ENCODE data around the gene HSD17B7.
A peak's percentile ranks its signal among the peaks of the same experiment; 100 is the strongest.

DNA sequence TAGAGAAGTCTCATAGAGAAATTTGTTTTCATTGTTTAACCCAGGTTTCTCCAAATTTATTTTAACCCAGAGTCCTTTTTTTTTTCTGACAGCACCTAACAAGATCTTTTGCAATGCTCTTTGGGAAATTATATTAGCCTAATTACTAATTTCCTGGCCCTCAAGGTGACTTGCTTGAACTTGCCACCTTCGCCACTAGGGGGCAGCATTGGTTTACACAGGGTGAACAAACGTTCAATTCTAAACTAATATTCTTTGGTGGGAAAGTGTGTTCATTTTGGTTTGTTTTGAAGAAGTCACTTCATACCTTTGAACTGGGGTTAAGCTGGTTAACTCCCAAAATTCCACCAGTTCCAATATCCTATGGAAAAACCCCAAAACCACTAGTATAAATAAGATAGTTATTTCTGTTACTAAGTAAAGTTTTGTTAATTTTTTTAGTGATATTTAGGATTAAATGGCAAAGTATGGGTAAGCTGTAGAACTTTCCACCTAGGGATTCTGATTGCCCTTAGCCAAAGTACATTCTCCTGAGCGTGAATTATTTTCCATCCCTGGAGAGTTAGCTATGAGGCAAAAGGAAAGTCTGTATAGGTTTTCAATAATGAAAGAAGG is 57.4 kb downstream of the HSD17B7 start:
- TF ChIP-seq, protein P1, sequence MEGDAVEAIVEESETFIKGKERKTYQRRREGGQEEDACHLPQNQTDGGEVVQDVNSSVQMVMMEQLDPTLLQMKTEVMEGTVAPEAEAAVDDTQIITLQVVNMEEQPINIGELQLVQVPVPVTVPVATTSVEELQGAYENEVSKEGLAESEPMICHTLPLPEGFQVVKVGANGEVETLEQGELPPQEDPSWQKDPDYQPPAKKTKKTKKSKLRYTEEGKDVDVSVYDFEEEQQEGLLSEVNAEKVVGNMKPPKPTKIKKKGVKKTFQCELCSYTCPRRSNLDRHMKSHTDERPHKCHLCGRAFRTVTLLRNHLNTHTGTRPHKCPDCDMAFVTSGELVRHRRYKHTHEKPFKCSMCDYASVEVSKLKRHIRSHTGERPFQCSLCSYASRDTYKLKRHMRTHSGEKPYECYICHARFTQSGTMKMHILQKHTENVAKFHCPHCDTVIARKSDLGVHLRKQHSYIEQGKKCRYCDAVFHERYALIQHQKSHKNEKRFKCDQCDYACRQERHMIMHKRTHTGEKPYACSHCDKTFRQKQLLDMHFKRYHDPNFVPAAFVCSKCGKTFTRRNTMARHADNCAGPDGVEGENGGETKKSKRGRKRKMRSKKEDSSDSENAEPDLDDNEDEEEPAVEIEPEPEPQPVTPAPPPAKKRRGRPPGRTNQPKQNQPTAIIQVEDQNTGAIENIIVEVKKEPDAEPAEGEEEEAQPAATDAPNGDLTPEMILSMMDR (IDR thresholded peaks at IDR 0.05; ENCODE audit: insufficient read depth, low read length): peak; percentile 69
- TF ChIP-seq, protein P2, sequence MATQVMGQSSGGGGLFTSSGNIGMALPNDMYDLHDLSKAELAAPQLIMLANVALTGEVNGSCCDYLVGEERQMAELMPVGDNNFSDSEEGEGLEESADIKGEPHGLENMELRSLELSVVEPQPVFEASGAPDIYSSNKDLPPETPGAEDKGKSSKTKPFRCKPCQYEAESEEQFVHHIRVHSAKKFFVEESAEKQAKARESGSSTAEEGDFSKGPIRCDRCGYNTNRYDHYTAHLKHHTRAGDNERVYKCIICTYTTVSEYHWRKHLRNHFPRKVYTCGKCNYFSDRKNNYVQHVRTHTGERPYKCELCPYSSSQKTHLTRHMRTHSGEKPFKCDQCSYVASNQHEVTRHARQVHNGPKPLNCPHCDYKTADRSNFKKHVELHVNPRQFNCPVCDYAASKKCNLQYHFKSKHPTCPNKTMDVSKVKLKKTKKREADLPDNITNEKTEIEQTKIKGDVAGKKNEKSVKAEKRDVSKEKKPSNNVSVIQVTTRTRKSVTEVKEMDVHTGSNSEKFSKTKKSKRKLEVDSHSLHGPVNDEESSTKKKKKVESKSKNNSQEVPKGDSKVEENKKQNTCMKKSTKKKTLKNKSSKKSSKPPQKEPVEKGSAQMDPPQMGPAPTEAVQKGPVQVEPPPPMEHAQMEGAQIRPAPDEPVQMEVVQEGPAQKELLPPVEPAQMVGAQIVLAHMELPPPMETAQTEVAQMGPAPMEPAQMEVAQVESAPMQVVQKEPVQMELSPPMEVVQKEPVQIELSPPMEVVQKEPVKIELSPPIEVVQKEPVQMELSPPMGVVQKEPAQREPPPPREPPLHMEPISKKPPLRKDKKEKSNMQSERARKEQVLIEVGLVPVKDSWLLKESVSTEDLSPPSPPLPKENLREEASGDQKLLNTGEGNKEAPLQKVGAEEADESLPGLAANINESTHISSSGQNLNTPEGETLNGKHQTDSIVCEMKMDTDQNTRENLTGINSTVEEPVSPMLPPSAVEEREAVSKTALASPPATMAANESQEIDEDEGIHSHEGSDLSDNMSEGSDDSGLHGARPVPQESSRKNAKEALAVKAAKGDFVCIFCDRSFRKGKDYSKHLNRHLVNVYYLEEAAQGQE (IDR thresholded peaks at IDR 0.05; ENCODE audit: insufficient replicate concordance, low read depth): no peak
- no peak for TF ChIP-seq POLR2AphosphoS5 (IDR thresholded peaks at IDR 0.05; ENCODE audit: low read depth)
- TF ChIP-seq GABPA (IDR thresholded peaks at IDR 0.05; ENCODE audit: low read depth): no peak
- TF ChIP-seq SPI1 (IDR thresholded peaks at IDR 0.05; ENCODE audit: borderline replicate concordance, low read depth): no peak
